GM18502 (cell line): ENCODE measurements around the gene EDARADD.

Experiments used
- ATAC-seq: cut with Tn5 transposase; IDR thresholded peaks from one replicate; pipeline ENCODE4 v1.9.1; 2021; ENCODE audit warnings: mild to moderate bottlenecking; ENCODE audit not compliant: unreplicated experiment, poor library complexity

The EDARADD gene

DNA sequence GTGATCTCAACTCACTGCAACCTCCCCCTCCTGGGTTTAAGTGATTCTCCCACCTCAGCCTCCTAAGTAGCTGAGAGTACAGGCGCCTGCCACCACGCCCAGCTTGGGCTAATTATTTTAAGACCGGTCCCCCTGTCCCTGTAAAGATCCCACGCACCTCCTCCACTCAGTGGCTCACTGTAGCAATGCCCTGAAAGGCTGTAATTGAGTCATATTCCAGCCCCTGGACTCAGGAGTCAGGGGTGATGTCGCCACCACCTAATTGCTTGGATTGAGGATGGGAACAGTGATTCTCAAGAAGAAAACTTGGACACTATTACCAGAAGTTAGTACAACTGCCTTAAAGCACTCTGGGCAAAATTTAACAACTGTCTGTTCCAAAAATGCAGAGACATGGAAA lies 3.1 kb upstream of the EDARADD start:
- no peak for ATAC-seq

DNA sequence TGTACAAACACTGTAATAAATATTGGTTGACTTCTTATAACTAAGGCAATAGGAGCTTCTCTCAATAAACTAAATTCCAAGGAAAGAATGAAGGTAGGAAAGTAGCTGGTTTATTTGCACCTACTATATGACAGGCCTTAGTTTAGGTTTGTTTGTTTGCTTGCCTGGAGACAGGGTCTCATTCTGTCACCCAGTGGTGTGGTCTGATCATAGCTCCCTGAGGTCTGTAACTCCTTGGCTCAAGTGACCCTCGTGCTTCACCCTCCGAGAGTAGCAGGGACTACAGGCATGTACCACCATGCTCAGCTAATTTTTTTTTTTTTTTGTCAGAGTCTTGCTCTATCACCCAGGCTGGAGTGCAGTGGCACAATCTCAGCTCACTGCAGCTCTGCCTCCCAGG lies 1.9 kb upstream of the EDARADD start:
- no peak for ATAC-seq

DNA sequence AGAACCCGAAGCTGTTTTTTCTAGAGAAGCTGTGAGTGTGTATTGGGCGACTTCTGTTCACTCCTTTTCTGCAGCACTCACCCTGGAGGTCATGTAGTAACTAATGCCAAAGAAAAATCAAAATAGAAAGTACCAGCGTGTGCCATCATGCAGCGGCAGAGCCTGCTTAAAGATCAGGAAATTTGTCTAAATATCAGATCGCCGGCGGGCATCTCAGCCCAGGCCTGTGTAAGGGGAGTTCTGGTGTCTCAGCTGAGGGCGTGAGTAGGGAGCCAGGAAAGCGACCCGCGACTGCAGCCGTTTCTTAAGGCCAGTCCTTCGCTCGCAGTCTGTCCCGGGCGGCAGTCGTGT lies 768 bp downstream of the EDARADD start:
- ATAC-seq, result no peak

DNA sequence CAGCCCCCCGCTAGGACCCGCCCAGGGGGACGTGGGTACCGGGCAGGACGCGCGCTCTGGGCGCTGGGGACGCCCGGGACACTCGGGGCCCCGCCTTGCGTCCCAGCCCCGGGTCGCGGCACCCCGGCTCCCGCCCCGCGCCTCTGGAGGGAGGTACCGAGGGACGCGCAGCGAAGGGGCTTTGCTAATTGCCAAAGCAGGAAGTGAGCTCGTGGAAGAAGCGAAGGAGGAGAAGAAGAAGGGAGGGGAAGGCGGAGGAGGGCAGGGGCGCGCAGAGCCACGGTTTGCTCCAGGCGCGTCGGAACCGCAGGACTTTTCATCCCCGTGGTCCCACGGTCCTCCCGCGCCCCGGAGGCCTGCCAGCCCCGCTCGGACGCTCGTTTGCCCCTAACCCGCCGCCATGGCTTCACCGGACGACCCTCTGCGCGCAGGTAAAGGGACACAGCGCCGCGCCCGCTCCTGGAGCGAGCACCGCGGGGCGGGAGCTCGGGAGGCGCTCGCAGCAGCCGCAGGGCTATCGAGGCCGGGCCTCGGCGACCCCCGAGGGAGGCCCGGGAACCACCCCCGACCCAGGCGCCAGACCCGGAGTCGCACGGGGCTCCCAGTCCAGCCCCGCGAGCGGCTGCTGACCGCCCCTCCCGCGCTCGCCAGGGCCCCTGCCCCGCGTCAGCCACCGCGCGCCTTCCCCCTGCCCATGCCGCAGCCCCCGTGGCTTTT lies 1.3 kb downstream of the EDARADD start:
- peak; percentile 81 for ATAC-seq

DNA sequence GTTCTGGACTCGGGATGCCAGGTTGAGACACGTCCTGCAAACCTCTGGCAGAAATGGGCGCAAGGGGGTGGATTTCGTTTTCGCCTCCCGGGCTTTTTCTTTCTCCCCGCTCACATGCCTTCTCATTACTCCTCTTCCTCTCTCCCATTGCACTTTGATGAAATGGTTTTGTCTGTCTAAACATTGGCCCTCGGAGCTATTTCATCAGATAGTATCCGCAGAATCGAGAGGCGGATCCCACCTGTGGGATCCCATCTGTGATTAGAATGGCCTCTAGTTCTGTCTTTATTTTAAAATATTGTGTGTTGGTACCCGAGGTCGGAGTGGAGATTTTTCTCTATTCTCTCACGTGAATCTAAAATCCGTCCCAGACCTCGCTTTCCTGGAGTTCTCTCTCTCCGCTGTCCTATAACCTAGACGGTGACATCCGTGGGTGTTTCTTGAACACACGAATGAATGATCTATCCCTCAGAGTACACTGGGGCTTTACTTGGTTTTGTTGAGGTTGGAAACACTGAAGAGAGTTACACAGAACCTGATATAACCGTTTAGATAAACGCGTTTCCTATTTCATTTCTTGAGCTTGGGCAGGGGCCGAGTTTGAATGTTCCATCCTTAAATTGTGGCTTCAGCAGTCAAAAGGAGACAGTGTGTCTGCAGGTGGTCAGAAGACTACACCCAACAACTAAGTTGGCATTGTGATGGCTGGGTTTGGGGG lies 2.0 kb downstream of the EDARADD start:
- ATAC-seq, result no peak

DNA sequence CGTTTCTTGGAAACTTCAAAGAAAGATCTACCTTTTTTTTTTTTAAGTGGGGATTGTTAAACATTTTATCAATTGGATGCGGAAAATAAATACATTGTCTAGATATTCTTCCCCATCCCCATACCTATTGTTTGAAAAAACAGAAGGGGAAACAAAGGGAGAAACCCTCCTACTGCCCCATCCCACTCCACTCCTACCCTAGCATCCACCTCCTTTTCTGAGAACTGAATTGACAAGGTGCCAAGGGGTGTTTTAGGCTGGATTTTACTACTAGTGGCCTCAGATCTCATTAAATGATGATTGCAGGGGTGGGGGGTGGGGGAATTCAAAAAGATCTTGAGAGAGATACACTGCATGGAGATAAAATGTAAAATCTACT lies 2.6 kb downstream of the EDARADD start:
- no peak for ATAC-seq

DNA sequence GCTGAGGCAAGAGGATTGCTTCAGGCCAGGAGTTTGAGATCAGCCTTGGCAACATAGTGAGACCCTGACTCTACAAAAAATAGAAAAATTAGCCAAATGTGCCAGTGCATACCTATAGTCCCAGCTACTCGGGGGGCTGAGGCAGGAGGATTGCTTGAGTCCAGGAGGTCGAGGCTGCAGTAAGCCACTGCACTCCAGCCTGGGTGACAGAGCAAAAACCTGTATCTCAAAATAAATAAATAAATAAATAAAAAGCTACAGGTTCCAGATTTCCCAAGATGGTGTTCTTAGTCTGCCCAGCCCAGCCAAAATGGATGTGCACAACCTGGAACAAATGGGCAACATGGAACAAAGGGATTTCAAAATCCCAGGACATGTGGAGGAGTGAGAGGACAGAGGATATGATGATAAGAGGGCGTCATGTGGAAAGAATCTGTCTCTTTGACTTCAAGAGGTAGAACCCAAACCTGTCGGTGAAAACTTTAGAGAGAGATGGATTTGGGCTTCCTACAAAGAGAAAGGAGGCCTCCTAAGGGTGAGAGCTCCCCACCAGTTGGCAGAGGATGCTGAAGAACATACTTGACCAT lies 3.2 kb downstream of the EDARADD start:
- no peak for ATAC-seq

DNA sequence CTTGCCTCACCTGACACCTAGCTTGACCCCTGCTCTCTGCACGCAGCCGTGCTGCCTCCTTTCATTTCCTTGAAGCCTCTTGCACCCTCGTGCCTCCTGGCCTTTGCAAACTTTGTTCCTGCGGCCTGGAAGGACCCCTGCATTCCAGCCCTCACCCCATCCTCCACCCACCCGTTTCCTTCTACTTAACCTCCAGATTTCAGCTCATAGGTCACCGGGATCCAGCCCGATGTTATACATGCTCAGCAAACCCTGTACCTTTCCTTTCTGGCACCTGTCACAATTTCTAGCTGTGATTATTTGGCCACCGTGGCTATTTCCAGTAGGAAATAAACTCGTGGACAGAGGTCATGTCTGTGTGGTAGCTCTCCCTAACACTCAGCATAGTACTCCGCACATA lies 4.5 kb downstream of the EDARADD start:
- no peak for ATAC-seq

DNA sequence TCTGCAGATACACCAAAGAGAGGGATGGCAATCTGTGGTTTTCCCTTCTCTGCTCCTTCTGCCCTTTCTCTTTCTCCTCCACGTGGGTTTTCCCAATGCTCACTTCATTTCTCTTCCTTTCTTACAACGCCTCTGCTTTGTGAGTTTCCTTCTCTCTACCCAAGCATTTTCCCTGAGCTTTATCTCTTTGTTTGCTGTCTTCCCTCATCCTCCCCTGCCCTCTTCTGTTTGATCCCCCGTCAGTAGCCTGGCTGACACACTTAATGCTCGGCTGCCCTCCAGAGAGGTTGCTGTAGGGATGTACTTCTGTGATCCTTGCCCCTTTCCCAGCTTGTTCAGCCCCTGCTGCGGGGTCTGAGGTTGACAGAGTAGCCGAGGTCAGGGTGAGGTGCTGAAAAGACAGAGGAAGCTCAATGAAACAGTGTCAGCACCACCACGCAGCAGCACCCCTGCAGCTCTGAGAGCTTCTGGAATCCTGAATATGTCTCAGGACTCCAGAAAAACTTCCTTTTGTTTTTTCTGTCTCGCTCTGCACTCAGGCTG lies 6.0 kb downstream of the EDARADD start:
- ATAC-seq, result no peak

DNA sequence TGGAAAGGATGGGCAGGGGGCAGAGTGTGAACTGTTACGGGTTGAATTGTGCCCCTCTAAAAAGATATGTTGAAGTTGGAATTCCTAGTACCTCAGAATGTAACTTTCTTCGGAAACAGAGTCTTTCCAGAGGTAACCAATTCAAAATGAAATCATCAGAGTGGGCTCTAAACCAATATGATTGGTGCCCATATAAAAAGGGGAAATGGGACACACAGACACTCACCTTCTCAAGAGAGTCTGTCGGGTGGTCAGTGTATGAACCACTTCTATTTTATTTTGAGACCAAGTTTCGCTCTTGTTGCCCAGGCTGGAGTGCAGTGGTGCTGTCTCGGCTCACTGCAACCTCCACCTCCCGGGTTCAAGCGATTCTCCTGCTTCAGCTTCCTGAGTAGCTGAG lies 7.6 kb downstream of the EDARADD start:
- no peak for ATAC-seq

DNA sequence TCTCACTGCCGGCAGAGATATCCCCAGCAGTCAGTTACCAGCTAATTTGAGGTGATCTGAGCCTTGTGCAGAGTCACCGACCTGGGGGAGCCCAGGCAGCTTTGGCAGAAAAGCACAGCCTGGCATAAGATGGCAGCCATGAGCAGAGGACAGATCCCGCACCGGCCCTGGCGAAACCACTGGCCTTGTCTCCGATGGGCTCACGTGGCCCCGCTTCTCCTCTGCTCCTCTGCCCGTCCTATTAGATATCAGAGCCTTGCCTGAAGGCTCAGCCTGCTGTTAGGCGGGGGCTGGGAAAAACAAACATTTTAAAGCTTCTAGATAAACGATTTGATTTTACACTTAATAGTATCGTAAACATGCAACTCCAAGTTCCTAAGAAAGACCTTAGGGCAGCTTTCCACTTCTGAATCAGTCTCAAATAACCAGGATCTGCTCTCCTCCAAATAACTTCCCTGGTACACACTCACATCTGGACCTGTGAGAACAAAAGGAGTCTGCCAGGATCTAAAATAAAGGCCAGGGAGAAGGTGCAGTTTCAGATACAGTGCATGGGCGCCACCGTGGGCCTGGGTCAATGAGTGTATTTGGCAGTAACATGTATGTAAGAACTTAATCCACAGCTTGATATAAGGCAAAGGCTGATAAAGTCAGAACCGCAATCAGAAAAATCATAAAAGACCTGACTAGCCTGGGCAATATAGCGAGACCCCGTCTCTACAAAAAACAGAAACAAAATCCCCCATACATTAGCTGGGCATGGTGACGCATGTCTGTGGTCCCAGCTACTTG lies 10.0 kb downstream of the EDARADD start:
- no peak for ATAC-seq

DNA sequence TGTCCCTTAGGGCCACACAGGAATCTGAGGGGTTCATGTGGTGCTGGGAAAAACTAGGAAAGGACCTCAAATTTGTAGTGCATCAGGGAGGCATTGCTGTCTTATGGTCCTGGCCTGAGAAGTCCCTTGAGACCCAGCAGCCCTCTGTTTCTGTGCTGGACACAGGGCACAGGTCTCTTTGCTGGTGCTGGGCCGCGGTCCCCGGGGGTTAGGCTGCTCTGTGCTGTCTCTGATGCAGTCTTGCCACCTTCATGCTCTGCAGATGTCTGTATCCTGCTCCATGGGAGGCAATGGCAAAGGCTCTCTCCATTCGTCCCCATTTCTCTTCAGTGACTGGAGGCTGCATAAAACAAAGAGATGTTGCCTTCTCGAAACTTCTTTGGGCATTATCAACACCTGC lies 13.0 kb downstream of the EDARADD start:
- ATAC-seq, result no peak

DNA sequence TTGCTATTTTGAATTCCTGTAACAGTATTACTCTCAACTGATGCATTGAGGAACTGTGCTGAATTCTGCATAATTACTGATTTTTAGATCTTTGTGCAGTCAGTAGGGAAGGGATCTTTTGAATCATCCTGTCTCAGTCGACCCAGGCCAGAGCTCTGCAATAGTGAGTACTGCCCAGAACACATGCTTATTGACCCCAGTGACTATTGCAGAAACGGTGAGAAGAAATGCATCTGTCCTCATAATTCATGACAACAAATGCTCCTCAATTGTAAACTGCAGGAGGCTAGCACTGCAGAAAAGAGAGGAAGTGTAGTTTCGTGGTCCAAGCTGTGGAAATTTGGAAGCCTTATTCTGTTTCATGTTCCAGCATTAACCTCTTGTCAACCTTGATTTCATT lies 19.6 kb downstream of the EDARADD start:
- ATAC-seq, result no peak

DNA sequence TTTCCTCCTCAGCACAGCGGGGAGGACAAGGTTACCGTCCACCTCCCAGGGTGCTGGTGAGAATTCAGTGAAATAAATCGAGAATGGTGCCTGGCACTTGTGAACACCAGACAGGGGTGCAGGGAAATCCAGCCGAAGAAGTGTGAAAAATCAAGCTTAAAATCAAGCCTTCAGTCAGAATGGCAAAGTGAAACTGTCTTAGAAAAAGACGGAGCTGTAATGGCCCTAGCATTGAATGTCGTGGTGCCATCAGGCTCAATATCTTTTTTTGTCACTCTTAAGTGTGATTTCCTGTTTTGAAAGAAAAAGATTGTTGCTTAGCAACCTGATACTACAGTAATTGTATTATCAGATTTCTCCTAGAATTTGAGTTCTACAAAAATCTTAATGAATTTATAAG lies 22.1 kb downstream of the EDARADD start:
- ATAC-seq, result no peak

DNA sequence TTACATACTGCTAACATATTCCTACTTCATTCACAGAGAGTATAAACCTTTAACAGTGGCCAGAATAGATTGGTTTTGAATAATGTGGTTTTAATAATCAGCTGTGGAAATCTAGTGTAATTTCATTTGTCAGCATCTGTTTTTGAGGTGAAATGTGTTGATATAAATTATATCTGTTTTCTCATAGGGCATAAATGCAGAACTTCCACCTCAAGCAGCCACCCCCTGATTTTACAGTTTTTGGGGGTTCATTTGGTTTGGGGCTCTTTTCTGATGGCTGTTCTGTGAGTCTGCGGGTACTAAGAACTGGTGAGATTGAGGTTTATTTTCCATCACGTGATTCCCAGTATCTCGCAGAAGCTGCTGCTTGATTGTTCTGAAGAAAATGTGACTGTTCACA lies 23.2 kb downstream of the EDARADD start:
- ATAC-seq, result no peak

DNA sequence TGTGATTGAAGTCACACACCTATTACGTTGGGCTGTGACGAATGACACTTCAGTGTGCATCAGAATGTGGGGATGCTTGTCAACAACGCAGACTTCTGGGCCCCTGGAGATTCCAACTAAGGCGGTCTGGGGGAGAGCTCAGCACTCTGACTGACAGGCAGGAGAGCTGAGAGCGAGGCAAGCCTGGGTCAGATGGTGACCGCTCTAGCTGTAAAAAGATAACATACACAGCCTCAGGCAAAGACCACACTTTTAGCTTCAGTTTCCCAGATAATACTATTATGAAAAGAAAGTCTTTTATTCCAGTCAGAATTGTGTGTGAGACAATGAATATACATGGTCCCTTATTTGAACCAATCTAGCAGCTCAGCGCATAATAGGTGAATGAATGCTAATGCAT lies 25.4 kb downstream of the EDARADD start:
- no peak for ATAC-seq

DNA sequence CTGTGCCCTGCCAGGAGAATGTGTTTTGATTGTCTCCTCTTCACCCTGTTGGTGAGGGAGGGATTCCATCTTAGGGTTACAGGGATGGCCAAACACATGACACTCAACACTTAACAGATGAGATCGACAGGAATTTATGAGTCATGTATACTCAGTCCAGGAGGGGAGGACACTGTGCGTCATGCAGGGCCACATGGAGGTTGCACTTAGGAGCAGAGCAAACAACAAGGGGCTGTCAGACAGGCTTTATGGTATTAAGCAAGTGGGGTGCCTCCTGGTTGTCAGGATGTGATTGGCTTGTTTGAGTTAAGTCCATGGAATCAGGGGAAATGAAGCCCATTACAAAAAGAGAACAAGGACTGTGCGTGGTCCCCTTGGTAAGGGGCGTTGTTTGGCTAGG lies 26.9 kb downstream of the EDARADD start:
- no peak for ATAC-seq

DNA sequence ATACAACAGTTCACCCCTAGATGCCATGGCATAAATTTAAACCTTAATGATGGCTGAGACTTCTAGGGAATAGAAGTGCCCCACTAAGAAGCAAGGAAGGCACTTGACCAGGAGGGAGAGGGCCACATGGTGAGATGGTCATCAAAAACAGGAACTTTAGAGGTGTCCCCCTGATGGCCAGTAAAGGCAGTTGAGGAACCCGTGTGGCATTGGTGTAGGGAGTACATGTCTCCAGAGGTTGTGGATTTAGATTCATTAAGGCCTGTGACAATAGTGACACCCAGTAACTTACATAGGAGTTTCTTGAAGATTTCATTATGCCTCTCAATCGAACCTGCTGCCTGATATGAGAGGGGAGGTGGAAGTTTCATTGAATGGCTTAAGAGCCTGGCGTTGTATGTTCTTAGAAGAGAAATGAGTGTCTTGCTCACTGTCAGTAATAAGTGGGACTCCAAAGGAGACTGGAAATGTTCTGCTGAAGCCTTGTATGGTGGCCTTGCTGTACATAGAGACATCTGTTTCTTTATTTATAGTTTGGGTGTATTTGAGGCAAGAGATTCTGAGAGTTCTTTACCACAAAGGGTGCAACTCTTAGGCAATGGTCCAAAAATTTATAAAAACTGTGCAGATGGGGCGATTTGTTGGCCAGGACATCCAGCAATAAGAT lies 27.9 kb downstream of the EDARADD start:
- ATAC-seq, result no peak

DNA sequence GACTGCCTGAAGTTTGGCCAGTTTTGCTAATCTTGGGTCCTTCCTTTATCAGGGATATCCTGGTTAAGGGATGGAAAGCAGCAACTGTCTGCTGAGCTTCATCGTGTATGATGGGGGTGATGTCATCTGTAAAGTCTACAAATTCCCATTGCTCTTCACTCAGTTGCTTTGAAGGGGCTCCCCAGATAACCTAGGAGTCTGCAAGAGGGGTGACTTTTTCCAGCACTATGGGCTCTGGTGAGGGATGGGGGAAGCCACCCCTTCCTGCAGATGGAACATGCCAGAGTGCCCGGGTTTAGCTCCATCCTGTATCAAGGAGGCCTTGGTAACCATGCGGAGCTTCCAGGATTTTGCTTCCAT lies 28.4 kb downstream of the EDARADD start:
- no peak for ATAC-seq

DNA sequence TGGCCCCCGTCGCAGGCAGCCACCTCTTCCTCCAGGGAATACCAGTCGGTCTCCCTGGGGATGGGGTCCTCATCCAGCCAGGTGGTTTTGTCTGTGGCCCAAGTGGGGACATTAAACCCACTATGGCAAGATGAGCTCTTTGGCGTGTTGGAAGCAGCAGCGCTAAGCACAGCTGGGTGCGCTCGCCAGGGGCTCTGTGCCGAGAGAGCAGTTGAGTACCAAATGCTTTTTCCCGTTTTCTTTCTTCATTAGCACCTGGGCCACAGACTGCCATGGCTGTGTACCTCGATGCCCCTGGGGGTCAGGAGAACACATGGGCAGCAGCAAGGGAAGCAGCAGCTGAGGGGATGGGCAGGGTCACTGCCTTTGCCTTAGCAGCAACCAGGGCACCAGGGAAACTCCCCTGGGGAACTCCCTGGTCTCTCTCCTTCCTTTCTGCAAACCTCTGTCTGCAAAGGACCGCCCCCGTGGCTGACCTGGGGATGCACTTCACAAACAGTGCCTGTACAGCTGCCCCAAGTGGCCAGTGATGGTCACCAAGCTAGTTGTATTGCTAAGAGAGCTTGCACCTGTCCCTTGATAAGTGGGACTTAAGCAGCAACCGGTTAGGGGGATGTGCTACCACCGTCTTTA lies 31.1 kb downstream of the EDARADD start:
- peak; percentile 99 for ATAC-seq
